GM18505 (cell line): ENCODE results near the gene JAKMIP2.
"Not testable (repeated sequence)": the region's sequence is repeated elsewhere in the genome, so short reads cannot be mapped to it uniquely, and the experiment has no call there.

Experiments used
- ATAC-seq: cut with Tn5 transposase; IDR thresholded peaks from one replicate; pipeline ENCODE4 v1.9.1; 2021; ENCODE audit not compliant: unreplicated experiment
- POLR2A ChIP-seq: IDR thresholded peaks from 4 replicates; pipeline ENCODE4 v1.6.1; 2011; ENCODE audit warnings: borderline replicate concordance; ENCODE audit not compliant: insufficient read depth, insufficient read length; ENCODE audit errors: extremely low read depth

Gene JAKMIP2

DNA sequence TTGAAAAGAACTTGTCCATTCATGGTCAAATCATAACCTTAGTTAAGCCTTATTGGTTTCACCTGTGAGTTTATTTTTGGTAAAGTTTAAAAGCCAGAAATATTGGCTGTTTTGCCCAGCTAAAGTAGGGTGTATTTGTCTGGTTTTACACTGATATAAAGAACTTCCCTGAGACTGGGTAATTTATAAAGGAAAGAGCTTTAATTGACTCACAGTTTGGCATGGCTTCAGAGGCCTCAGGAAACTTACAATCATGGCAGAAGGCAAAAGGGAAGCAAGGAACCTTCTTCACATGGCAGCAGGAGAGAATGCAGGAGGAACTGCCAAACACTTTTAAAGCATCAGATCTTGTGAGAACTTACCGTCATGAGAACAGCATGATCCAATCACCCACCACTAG lies 55.3 kb downstream of the JAKMIP2 start:
- no peak for TF ChIP-seq POLR2A
- ATAC-seq: no peak

GRCh38 chr5:147721191-147721960 lies 61.2 kb downstream of the JAKMIP2 start:
- not testable (repeated sequence) for ATAC-seq

DNA sequence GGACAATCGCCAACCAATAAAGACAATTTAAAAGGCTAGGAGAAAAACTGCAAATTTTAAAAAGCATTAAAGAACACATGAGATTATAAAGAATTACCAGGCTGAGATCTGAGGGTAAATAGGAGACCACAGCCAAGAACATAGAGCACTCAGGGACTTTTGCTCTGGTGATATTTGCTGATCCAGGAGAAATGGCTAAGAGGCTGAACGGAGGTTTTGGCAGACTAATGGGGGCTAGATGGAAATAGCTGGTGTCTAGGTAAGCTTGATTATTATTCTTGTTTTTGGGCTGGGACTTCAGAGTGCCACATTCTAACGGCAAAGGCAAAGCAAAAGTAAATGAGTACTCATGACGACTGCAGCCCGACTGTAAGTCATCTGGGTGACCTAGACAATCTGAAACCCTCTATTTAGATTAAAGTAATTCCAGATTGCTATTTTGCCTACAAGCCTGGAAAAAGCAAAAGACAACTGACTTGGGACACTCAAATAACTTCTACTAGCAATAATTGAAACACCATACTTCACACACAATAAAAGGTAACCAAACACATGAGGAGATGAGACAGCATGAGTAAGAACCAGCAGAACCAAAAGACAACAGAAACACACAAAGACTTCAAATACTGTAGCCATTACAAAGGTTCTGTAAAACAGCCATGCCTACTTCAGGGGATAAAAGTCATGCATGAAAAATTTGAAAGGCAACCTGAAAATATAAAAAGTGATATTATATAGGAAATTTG lies 68.8 kb downstream of the JAKMIP2 start:
- TF ChIP-seq POLR2A: no peak
- ATAC-seq: no peak

DNA sequence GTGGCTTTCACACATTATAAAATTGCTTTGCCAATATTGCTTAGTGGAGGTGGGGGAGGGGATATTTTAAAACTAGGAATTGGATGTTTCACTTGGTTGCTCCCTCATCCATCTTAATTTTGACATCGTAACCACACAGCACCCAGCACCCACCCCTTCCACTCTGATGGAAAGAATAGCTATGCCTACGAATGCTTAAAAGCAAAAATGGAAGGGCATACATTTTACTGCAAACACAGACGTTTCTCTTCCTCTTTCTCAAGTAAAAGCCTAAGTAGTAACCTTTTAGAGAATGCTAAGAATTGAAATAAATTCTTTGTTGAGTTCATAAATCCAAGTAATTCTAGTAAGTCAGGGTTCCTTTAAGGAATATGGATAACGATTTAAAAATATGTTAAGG lies 69.9 kb downstream of the JAKMIP2 start:
- no peak for TF ChIP-seq POLR2A
- ATAC-seq: no peak

DNA sequence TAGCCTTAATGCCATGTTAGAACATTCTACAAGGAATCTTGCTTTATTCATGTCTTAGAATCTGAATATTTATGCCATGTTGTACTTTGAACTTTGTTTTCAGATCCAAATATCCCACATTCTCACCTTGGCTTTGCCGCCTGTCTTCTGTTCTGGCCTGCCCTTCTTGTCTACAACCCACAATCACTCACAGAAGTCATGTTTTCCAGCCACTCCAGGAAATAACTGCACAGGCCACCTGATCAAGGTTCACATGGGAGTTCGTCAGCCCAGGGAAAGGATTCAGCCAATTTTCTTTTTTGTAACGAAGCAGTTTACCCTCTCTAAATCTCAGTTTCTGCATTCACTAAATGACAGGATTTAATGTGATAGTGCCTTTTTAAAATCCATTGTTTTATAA lies 70.5 kb downstream of the JAKMIP2 start:
- no peak for ATAC-seq
- TF ChIP-seq POLR2A: no peak

GRCh38 chr5:147711019-147711418 lies 71.5 kb downstream of the JAKMIP2 start:
- no peak for TF ChIP-seq POLR2A
- no peak for ATAC-seq

DNA sequence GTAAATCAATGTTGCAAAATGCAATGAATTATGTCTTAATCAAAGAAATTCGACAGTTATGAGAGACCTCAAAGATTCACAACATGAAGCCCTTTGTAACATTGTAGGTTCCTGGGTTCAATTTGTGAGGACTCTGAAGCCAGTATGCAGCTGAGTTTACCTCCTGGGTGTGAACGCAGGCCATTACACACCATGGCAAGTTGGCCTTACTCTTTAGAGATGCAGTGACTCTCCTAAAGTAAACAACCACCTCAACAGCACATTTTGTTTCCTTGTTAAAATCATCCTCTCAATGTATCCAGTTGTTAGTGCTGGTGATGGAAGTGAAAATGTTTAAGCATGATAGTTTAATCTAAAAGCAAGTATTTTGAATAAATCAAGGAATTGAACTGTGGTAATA lies 73.8 kb downstream of the JAKMIP2 start:
- no peak for ATAC-seq
- TF ChIP-seq POLR2A: no peak

DNA sequence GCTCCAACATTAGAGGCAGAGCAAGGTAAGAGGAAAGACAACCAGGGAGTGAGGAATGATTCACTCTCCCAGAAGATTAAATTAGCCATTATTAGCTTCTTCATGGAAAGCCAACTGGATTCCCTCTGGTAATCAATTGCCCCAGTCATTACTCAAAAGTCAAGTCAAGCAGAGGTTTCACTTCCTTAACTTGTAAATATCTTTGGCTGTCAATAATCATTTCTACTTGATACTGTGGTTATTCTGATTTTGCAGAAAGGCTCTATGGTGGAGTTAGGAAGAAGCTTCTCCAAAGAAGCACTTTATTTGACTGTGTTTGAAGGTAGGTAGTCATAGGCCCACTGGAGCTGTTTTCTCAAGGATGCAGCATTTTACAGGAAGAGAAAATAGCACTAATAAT lies 78.0 kb downstream of the JAKMIP2 start:
- no peak for TF ChIP-seq POLR2A
- no peak for ATAC-seq

DNA sequence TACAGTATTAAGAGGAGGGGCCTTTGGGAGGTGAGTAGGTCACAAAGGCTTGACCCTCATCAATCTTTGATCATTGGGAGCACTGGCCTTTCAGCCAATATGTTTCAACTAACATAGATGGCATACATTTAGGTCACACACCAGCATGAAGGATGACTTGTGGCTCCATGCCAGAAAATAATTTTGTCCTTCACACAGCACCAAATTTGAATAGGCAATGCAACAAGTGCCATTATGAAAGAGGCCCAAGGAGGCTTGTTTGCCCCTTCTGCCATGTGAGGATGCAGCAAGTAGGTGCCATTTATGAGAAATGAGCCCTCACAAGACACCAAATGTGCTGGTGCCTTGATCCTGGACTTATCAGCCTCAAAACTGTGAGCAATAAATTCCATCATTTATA lies 81.1 kb downstream of the JAKMIP2 start:
- ATAC-seq: no peak
- TF ChIP-seq POLR2A: no peak

- no peak for TF ChIP-seq POLR2A
- no peak for ATAC-seq
These were observed 82.9 kb downstream of the JAKMIP2 start for GRCh38 chr5:147699496-147700088.

DNA sequence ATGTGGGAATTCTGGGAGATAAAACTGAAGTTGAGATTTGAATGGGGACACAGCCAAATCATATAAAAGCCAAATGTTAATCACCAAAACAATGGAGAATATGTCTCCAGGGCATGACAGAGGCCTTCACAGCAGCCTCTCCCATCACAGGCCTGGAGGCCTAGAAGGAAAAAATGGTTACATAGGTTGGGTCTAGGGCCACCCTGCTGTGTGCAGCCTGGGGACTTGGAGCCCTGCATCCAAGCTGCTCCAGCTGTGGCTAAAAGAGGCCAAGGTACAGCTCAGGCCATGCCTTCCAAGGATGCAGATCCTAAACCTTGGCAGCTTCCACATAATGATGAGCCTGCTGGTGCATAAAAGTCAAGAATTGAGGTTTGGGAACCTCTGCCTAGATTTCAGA lies 85.1 kb downstream of the JAKMIP2 start:
- no peak for ATAC-seq
- TF ChIP-seq POLR2A: no peak

- ATAC-seq: no peak
- TF ChIP-seq POLR2A: no peak
These were observed 87.8 kb downstream of the JAKMIP2 start for GRCh38 chr5:147694772-147695171.

GRCh38 chr5:147693233-147693632 lies 89.3 kb downstream of the JAKMIP2 start:
- TF ChIP-seq POLR2A: no peak

DNA sequence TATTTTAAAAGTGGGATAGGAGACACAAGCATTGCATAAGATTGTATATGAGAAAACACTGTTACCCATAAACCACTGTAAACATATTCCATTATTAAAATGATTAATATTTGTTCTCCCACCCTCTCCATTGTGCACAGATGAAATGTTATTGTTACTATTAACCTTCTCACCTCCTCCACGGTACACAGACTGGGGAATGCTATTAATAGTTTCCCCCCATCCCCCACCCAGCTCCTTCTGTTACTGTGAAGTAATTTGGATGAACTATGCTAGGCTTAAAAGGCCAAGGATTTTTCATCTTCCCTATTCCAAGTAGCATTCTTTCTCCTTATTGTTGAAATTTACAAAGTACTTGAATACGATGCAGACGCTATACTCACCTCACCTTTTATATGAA lies 91.4 kb downstream of the JAKMIP2 start:
- no peak for ATAC-seq
- TF ChIP-seq POLR2A: no peak

More at GRCh38 chr5:147693233-147693632, 89.3 kb downstream of the JAKMIP2 start:
- no peak for ATAC-seq

GRCh38 chr5:147690595-147690994 lies 91.9 kb downstream of the JAKMIP2 start:
- no peak for TF ChIP-seq POLR2A
- no peak for ATAC-seq

GRCh38 chr5:147689426-147689825 lies 93.1 kb downstream of the JAKMIP2 start:
- no peak for TF ChIP-seq POLR2A
- ATAC-seq: no peak
